ENCODE measurements around the gene DCAF7. TPM values are rescaled to one million over a fixed set of nuclear protein-coding genes. Genes with fewer than 3 reads are reported as not detected.

DCAF7 gene
- total and polyA plus RNA-seq, 4 donors, result 13.2 to 24.0 (median 15.0) TPM

- Histone ChIP-seq H3K9me3 (ENCODE audit: control insufficient read depth in 4 of 4, low read length in 3 of 4) (no peaks in the 10 kb centered on the region), H3K27me3 (ENCODE audit: control insufficient read depth in 4 of 4, insufficient read depth in 4 of 4, low read length in 3 of 4) (peaks cover 0 to 10% (median 4%) of the 10 kb centered on the region in 4 donors), H3K4me1 (ENCODE audit: control insufficient read depth in 4 of 4, insufficient read depth in 4 of 4, low read length in 3 of 4) (peaks cover 0 to 7% (median 2%) of the 10 kb centered on the region in 4 donors), H3K27ac (ENCODE audit: low read depth in 1 of 2, low read length in 2 of 2) (no peak overlapping the region), H3K4me3 (ENCODE audit: low read depth in 1 of 3, low read length in 3 of 3) (no peak overlapping the region), H3K9ac (ENCODE audit: low read depth in 1 of 2, low read length in 2 of 2) (no peak overlapping the region), H3K36me3 (ENCODE audit: control insufficient read depth in 4 of 4, insufficient read depth in 3 of 4, low read depth in 1 of 4, low read length in 3 of 4) (no peaks in the 10 kb centered on the region)
- no peak for DNase-seq (ENCODE audit: low spot score)
- no peak for TF ChIP-seq FOXA1 (IDR thresholded peaks at IDR 0.05)
- TF ChIP-seq SP1 (IDR thresholded peaks at IDR 0.05), result no peak
- 78% methylated on average over 4 of the region's 4 CpGs for WGBS
Measured at GRCh38 chr17:63540590-63540989, 9.7 kb upstream of the DCAF7 start.

GRCh38 chr17:63542218-63542545, 8.1 kb upstream of the DCAF7 start:
- no peak overlapping the region for H3K27ac ChIP-seq (ENCODE audit: low read depth in 1 of 2, low read length in 2 of 2)
- H3K9ac ChIP-seq (ENCODE audit: low read depth in 1 of 2, low read length in 2 of 2), result no peak overlapping the region
- no peak for TF ChIP-seq MAX (IDR thresholded peaks at IDR 0.05)
- TF ChIP-seq SP1 (IDR thresholded peaks at IDR 0.05), result no peak
- TF ChIP-seq TAF1 (conservative IDR thresholded peaks at IDR 0.05), result no peak
- no peak for TF ChIP-seq JUND (IDR thresholded peaks at IDR 0.05)
- no peak for TF ChIP-seq GABPA (IDR thresholded peaks at IDR 0.05 in 1 of 2, conservative IDR thresholded peaks at IDR 0.05 in 1 of 2)
- no peak for TF ChIP-seq HNF4G (IDR thresholded peaks at IDR 0.05)
- no peak for TF ChIP-seq EGR1 (IDR thresholded peaks at IDR 0.05; ENCODE audit: low read depth in 2 of 2)
- TF ChIP-seq RAD21 (IDR thresholded peaks at IDR 0.05), result no peak
- no peak for TF ChIP-seq ATF3 (IDR thresholded peaks at IDR 0.05)
- TF ChIP-seq YY1 (IDR thresholded peaks at IDR 0.05), result no peak
- no peak for TF ChIP-seq HNF4A (conservative IDR thresholded peaks at IDR 0.05)
- H3K36me3 ChIP-seq (ENCODE audit: control insufficient read depth in 4 of 4, insufficient read depth in 3 of 4, low read depth in 1 of 4, low read length in 3 of 4), result no peaks in the 10 kb centered on the region
- H3K27me3 ChIP-seq (ENCODE audit: control insufficient read depth in 4 of 4, insufficient read depth in 4 of 4, low read length in 3 of 4), result peaks cover 0 to 10% (median 4%) of the 10 kb centered on the region in 4 donors
- no peak overlapping the region for H3K4me3 ChIP-seq (ENCODE audit: low read depth in 1 of 3, low read length in 3 of 3)
- no peaks in the 10 kb centered on the region for H3K9me3 ChIP-seq (ENCODE audit: control insufficient read depth in 4 of 4, low read length in 3 of 4)
- no peak for DNase-seq (ENCODE audit: low spot score)
- peaks cover 0 to 7% (median 2%) of the 10 kb centered on the region in 4 donors for H3K4me1 ChIP-seq (ENCODE audit: control insufficient read depth in 4 of 4, insufficient read depth in 4 of 4, low read length in 3 of 4)
- WGBS, result 97% methylated on average over 9 of the region's 9 CpGs

GRCh38 chr17:63542942-63543821, 7.1 kb upstream of the DCAF7 start:
- no peak for TF ChIP-seq ATF3 (IDR thresholded peaks at IDR 0.05)
- peak in 1 of 2 donors; percentile 52 for TF ChIP-seq HNF4A (conservative IDR thresholded peaks at IDR 0.05)
- H3K4me3 ChIP-seq (ENCODE audit: low read depth in 1 of 3, low read length in 3 of 3), result no peak overlapping the region
- no peak overlapping the region for H3K9ac ChIP-seq (ENCODE audit: low read depth in 1 of 2, low read length in 2 of 2)
- no peak for DNase-seq (ENCODE audit: low spot score)
- H3K27me3 ChIP-seq (ENCODE audit: control insufficient read depth in 4 of 4, insufficient read depth in 4 of 4, low read length in 3 of 4), result peaks cover 0 to 10% (median 4%) of the 10 kb centered on the region in 4 donors
- H3K27ac ChIP-seq (ENCODE audit: low read depth in 1 of 2, low read length in 2 of 2), result no peak overlapping the region
- H3K4me1 ChIP-seq (ENCODE audit: control insufficient read depth in 4 of 4, insufficient read depth in 4 of 4, low read length in 3 of 4), result peaks cover 0 to 7% (median 2%) of the 10 kb centered on the region in 4 donors
- H3K9me3 ChIP-seq (ENCODE audit: control insufficient read depth in 4 of 4, low read length in 3 of 4), result no peaks in the 10 kb centered on the region
- no peaks in the 10 kb centered on the region for H3K36me3 ChIP-seq (ENCODE audit: control insufficient read depth in 4 of 4, insufficient read depth in 3 of 4, low read depth in 1 of 4, low read length in 3 of 4)
- WGBS, result 58% methylated on average over 15 of the region's 15 CpGs
